Muscle layer of colon (tissue), 2 donors: Measurements from ENCODE around the gene C11orf58.

Experiments
- H3K27ac ChIP-seq: one replicate; pipeline ENCODE4 v1.7.0; 2013; ENCODE audit warnings: low read depth, mild to moderate bottlenecking, low read length, moderate library complexity
- H3K27me3 ChIP-seq, 2 donors: one replicate each; pipeline ENCODE4 v1.7.0; 2013; ENCODE audit warnings: low read length in 2 of 2, mild to moderate bottlenecking in 2 of 2; ENCODE audit not compliant: insufficient read depth in 2 of 2, control insufficient read depth in 1 of 2
- H3K36me3 ChIP-seq: one replicate; pipeline ENCODE4 v1.7.0; 2013; ENCODE audit warnings: mild to moderate bottlenecking, low read length; ENCODE audit not compliant: insufficient read depth
- H3K4me1 ChIP-seq: one replicate; pipeline ENCODE4 v1.7.0; 2013; ENCODE audit warnings: mild to moderate bottlenecking, low read length; ENCODE audit not compliant: insufficient read depth
- H3K4me3 ChIP-seq, 2 donors: one replicate each; pipeline ENCODE4 v1.7.0; 2013; ENCODE audit warnings: low read length in 2 of 2, low read depth in 1 of 2, mild to moderate bottlenecking in 1 of 2, moderate library complexity in 1 of 2
- H3K9ac ChIP-seq: one replicate; pipeline ENCODE4 v1.7.0; 2013; ENCODE audit warnings: low read length
- H3K9me3 ChIP-seq: one replicate; pipeline ENCODE4 v1.7.0; 2013; ENCODE audit warnings: mild to moderate bottlenecking, low read length
- donor health status: abdominal sarcoma.
- donor health status: Adenocarcinoma of cecum.

C11orf58 gene

DNA sequence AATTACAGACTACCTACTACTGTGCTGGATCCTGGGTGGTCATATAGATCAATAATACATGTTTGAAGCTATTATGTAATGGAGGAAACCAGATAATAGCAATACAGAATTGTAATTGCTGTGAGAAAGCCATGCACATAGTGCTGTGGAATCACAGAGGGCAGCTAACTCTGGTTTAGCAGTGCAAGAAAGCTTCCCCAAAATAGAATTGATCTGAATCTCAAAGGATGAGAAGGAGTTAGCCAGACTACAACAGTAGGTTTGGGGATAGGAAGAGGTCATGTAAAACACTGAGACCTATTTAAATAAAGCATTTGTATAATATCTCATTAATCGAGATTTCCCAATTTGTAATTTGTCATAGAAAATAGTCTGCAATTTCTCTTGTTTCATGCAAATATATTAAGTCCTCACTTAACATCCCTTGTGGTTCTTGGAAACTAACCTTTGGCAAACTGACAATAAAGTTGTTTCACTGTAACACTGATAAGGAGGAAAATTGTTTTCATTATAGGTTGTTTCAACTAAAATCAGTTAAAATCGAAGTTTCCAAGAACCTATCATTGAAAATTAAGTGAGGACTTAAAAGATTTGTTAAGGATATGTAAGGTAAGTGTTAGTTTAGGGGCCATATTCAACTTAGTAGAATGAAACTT lies 7.6 kb downstream of the C11orf58 start:
- Histone ChIP-seq H3K4me1 (peaks cover 27% of the 10 kb centered on the region), H3K27ac (no peak overlapping the region), H3K4me3 (no peak overlapping the region), H3K36me3 (peaks cover 44% of the 10 kb centered on the region), H3K9ac (no peak overlapping the region), H3K27me3 (no peaks in the 10 kb centered on the region), H3K9me3 (no peaks in the 10 kb centered on the region)

GRCh38 chr11:16749092-16749491 lies 10.6 kb downstream of the C11orf58 start:
- peaks cover 74% of the 10 kb centered on the region for H3K36me3 ChIP-seq
- no peaks in the 10 kb centered on the region for H3K27me3 ChIP-seq
- no peak overlapping the region for H3K9ac ChIP-seq
- no peaks in the 10 kb centered on the region for H3K9me3 ChIP-seq
- H3K27ac ChIP-seq = no peak overlapping the region
- H3K4me3 ChIP-seq = no peak overlapping the region
- H3K4me1 ChIP-seq = peaks cover 8% of the 10 kb centered on the region

DNA sequence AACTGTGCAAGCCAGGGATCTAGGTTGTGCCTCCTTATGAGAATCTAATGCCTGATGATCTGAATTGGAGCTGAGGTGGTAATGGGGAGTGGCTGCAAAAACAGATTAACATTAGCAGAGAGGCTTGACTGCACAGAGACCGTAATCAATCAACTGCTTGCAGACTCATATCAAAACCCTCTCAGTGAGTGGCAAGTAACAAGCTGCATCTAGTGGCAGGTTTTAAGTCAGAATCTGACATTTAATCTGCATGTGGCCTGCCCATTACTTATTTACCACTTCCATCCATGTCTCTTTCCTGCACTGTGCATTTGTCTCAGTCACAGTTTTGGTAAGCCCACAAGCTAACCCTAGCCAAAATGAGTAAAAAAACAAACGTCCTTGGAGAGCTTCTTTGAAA lies 11.2 kb downstream of the C11orf58 start:
- peaks cover 78% of the 10 kb centered on the region for H3K36me3 ChIP-seq
- no peak overlapping the region for H3K4me3 ChIP-seq
- H3K27ac ChIP-seq = no peak overlapping the region
- H3K9ac ChIP-seq = no peak overlapping the region
- no peaks in the 10 kb centered on the region for H3K9me3 ChIP-seq
- no peaks in the 10 kb centered on the region for H3K27me3 ChIP-seq
- peaks cover 4% of the 10 kb centered on the region for H3K4me1 ChIP-seq

GRCh38 chr11:16750417-16750816 lies 12.0 kb downstream of the C11orf58 start:
- Histone ChIP-seq H3K27ac (no peak overlapping the region), H3K4me3 (no peak overlapping the region), H3K9me3 (no peaks in the 10 kb centered on the region), H3K9ac (no peak overlapping the region), H3K36me3 (peaks cover 78% of the 10 kb centered on the region), H3K27me3 (no peaks in the 10 kb centered on the region), H3K4me1 (no peaks in the 10 kb centered on the region)

GRCh38 chr11:16758382-16759024 lies 20.1 kb downstream of the C11orf58 start:
- H3K36me3 ChIP-seq = peaks cover 34% of the 10 kb centered on the region
- no peak overlapping the region for H3K4me3 ChIP-seq
- H3K9me3 ChIP-seq = no peaks in the 10 kb centered on the region
- H3K27me3 ChIP-seq = no peaks in the 10 kb centered on the region
- H3K9ac ChIP-seq = no peak overlapping the region
- no peaks in the 10 kb centered on the region for H3K4me1 ChIP-seq
- no peak overlapping the region for H3K27ac ChIP-seq

DNA sequence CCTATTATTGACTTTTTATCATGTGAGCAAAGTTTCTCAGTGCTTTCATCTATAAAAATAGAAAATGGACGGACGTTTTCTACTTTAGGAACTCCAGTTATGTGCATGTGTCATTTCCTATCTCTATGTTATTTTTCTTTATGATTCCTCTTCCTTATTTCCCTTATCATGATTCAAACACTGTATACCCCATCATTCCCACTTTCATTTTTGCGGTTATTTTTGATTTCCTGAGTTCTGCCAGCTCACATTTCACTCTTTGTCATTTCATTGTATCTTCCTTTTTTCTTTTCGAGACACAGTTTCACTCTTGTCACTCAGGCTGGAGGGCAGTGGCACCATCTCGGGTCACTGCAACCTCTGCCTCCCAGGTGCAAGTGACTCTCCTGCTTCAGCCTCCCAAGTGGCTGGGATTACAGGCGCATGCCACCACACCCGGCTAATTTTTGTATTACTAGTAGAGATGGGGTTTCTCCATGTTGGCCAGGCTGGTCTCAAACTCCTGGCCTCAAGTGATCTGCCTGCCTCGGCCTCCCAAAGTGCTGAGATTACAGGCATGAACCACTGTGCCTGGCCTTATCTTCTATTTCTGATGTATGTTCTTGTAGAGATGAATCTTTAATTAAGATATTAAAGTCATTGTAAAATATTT lies 21.5 kb downstream of the C11orf58 start:
- Histone ChIP-seq H3K27ac (no peak overlapping the region), H3K4me1 (no peaks in the 10 kb centered on the region), H3K4me3 (no peak overlapping the region), H3K27me3 (no peaks in the 10 kb centered on the region), H3K36me3 (peaks cover 19% of the 10 kb centered on the region), H3K9me3 (no peaks in the 10 kb centered on the region), H3K9ac (no peak overlapping the region)

DNA sequence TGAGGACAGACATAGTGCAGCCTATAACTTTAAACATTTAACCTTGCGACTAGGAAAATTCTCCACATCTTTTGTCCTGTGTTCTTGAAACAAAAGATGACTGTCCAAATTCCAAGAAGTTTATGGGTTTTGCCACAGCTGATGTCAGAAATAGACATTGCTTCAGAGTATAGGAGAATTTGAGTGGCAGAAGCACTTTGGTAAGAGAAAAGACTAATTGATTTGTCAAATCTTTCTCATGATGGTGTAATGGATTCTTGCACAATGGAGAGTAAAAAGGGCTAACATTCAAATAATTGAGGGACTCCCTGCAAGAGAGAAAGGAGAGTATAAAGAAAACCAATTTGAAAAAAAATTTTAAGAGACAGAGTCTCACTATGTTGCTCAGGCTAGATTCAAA lies 25.3 kb downstream of the C11orf58 start:
- Histone ChIP-seq H3K27ac (no peak overlapping the region), H3K4me3 (no peak overlapping the region), H3K4me1 (no peaks in the 10 kb centered on the region), H3K27me3 (no peaks in the 10 kb centered on the region), H3K9me3 (no peaks in the 10 kb centered on the region), H3K9ac (no peak overlapping the region), H3K36me3 (no peaks in the 10 kb centered on the region)

GRCh38 chr11:16764888-16765287 lies 26.4 kb downstream of the C11orf58 start:
- Histone ChIP-seq H3K27ac (no peak overlapping the region), H3K27me3 (no peaks in the 10 kb centered on the region), H3K4me3 (no peak overlapping the region), H3K9ac (no peak overlapping the region), H3K4me1 (no peaks in the 10 kb centered on the region), H3K36me3 (no peaks in the 10 kb centered on the region), H3K9me3 (no peaks in the 10 kb centered on the region)

DNA sequence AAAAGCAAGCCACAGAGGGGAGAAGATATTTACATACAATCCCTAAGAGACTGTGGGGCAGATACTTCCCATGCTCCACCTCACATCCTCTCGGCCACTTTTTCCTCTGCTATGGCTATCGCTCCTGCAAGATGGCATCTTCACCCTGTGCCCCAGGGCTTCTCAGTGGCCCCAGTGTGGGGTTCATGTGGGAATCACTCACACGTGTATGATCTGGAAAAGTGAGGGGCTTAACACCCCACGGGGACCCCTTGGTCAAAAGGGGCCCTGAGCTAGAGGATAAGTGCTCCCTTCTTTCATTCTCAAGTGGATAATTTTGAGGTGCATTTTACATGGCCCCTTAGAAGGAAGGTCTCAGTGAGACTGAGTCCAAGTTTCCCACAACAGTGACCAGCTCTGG lies 28.7 kb downstream of the C11orf58 start:
- H3K36me3 ChIP-seq = no peaks in the 10 kb centered on the region
- H3K27me3 ChIP-seq = no peaks in the 10 kb centered on the region
- H3K27ac ChIP-seq = no peak overlapping the region
- H3K9me3 ChIP-seq = no peaks in the 10 kb centered on the region
- no peaks in the 10 kb centered on the region for H3K4me1 ChIP-seq
- no peak overlapping the region for H3K9ac ChIP-seq
- no peak overlapping the region for H3K4me3 ChIP-seq

GRCh38 chr11:16767957-16768356 lies 29.5 kb downstream of the C11orf58 start:
- Histone ChIP-seq H3K4me3 (no peak overlapping the region), H3K27me3 (no peaks in the 10 kb centered on the region), H3K4me1 (no peaks in the 10 kb centered on the region), H3K36me3 (no peaks in the 10 kb centered on the region), H3K27ac (no peak overlapping the region), H3K9me3 (no peaks in the 10 kb centered on the region), H3K9ac (no peak overlapping the region)

DNA sequence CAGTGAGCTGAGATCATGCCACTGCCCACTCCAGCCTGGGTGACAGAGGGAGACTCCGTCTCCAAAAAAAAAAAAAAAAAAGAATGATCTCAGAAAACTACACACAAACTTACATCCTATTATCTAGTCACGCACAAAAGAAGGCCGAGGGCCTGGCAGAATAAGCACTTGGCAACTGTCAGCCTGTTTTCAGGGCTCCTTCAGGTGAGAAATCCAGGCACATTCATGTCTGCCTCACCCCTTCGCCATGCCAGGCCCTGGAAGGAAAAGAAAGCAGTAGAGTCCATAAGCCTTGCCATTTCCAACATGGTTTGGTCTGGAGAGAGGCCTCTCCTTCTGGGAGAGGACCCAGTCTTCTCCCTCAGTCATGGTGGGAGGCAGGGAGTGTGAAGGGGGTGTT lies 30.9 kb downstream of the C11orf58 start:
- Histone ChIP-seq H3K4me1 (no peaks in the 10 kb centered on the region), H3K4me3 (no peak overlapping the region), H3K9me3 (no peaks in the 10 kb centered on the region), H3K27me3 (no peaks in the 10 kb centered on the region), H3K36me3 (no peaks in the 10 kb centered on the region), H3K9ac (no peak overlapping the region), H3K27ac (no peak overlapping the region)

- no peak overlapping the region for H3K9ac ChIP-seq
- no peak overlapping the region for H3K4me3 ChIP-seq
- H3K4me1 ChIP-seq = no peaks in the 10 kb centered on the region
- H3K27ac ChIP-seq = no peak overlapping the region
- H3K9me3 ChIP-seq = no peaks in the 10 kb centered on the region
- no peaks in the 10 kb centered on the region for H3K27me3 ChIP-seq
- H3K36me3 ChIP-seq = no peaks in the 10 kb centered on the region
These were observed 31.6 kb downstream of the C11orf58 start for GRCh38 chr11:16770016-16770415.
